PC-9 (cell line): ENCODE results near the gene RSPH1.

Experiments
- CTCF ChIP-seq: fragments of 200-600 bp; sonication (generic); conservative IDR thresholded peaks from 2 replicates; pipeline ENCODE4 v1.6.1; 2017; ENCODE audit warnings: mixed run types, antibody characterized with exemption, mild to moderate bottlenecking, moderate library complexity
- EZH2 ChIP-seq: fragments of 200-600 bp; sonication (generic); IDR thresholded peaks from 2 replicates; pipeline ENCODE4 v1.8.0; 2017; ENCODE audit warnings: antibody characterized with exemption, low read depth

- TF ChIP-seq CTCF: no peak
- TF ChIP-seq EZH2: no peak
Measured at GRCh38 chr21:42446531-42446930, 49.5 kb downstream of the RSPH1 start.
